CD4-positive, alpha-beta T cell (primary cell): ENCODE measurements around the gene GPR107. TPM values are rescaled to one million over a fixed set of nuclear protein-coding genes. Genes with fewer than 3 reads are reported as not detected.

Experiments
- ATAC-seq: fragments of 200-7000 bp; cut with Tn5 transposase; one replicate; pipeline ENCODE4 v1.10.0; 2022; ENCODE audit warnings: mild to moderate bottlenecking; ENCODE audit not compliant: poor library complexity
- CTCF ChIA-PET: fragments of 350-600 bp; sonication (Branson Sonifier 250); formaldehyde crosslinking; loops from one replicate; lab custom pipeline; 2021; ENCODE audit warnings: antibody characterized with exemption, inconsistent platforms; lab: Charles Lee
- POLR2A ChIA-PET: fragments of 350-600 bp; sonication (Branson Sonifier 250); formaldehyde crosslinking; loops from one replicate; lab custom pipeline; 2021; ENCODE audit warnings: antibody characterized with exemption, inconsistent platforms; lab: Charles Lee
- DNase-seq, 14 experiments: peaks; one replicate each; pipeline ENCODE4 v3.0.0-alpha.2; 2013 to 2020; ENCODE audit warnings: mixed read lengths in 2 of 14
- H3K27ac ChIP-seq, 2 donors: one replicate each; pipeline versions ENCODE4 v1.5.1 to v1.7.0; 2013; ENCODE audit warnings: low read length in 2 of 2, low read depth in 1 of 2, mild to moderate bottlenecking in 1 of 2
- H3K27me3 ChIP-seq, 2 experiments: 1 replicate in 1 of 2; 2 replicates in 1 of 2; pipeline versions ENCODE4 v1.6.1 to v1.7.0; 2013; ENCODE audit warnings: low read length in 2 of 2, control low read depth in 1 of 2, mild to moderate bottlenecking in 1 of 2, moderate library complexity in 1 of 2; ENCODE audit not compliant: insufficient read depth in 2 of 2, control insufficient read depth in 1 of 2
- H3K36me3 ChIP-seq: one replicate; pipeline ENCODE4 v1.6.1; 2013; ENCODE audit warnings: low read length, control low read depth; ENCODE audit not compliant: insufficient read depth
- H3K4me1 ChIP-seq: one replicate; pipeline ENCODE4 v1.6.1; 2013; ENCODE audit warnings: low read length, control low read depth; ENCODE audit not compliant: insufficient read depth
- H3K4me3 ChIP-seq: one replicate; pipeline ENCODE4 v1.5.1; 2013; ENCODE audit warnings: mild to moderate bottlenecking, low read length, moderate library complexity
- H3K9me3 ChIP-seq, 2 experiments: 1 replicate in 1 of 2; 2 replicates in 1 of 2; pipeline versions ENCODE4 v1.6.1 to v1.7.0; 2013; ENCODE audit warnings: low read length in 2 of 2, mild to moderate bottlenecking in 2 of 2, control low read depth in 1 of 2, moderate library complexity in 1 of 2; ENCODE audit not compliant: control insufficient read depth in 1 of 2, insufficient read depth in 1 of 2
- H3K27ac Mint-ChIP-seq: one replicate; pipeline ENCODE4 v1.8.0; 2020; ENCODE audit warnings: mixed read lengths
- H3K27me3 Mint-ChIP-seq: one replicate; pipeline ENCODE4 v1.8.0; 2021; ENCODE audit warnings: mixed read lengths
- H3K36me3 Mint-ChIP-seq: one replicate; pipeline ENCODE4 v1.8.0; 2021; ENCODE audit warnings: low read depth, mixed read lengths
- H3K4me1 Mint-ChIP-seq: one replicate; pipeline ENCODE4 v1.8.0; 2021; ENCODE audit warnings: low read depth, mixed read lengths
- H3K4me3 Mint-ChIP-seq: one replicate; pipeline ENCODE4 v1.8.0; 2020; ENCODE audit warnings: mild to moderate bottlenecking, mixed read lengths
- H3K9me3 Mint-ChIP-seq: one replicate; pipeline ENCODE4 v1.8.0; 2020; ENCODE audit warnings: mixed read lengths
- intact Hi-C, 2 experiments: fragments of 100-400 bp; cut with DNase I in 1 of 2; cut with micrococcal nuclease in 1 of 2; formaldehyde crosslinking; loops; one replicate each; pipeline versions ENCODE4 v1.15.1 to v1.9.0; 2023 to 2025; cut with DNase I, micrococcal nuclease
- total RNA-seq, 174 experiments: library from RNA in 2 of 174; stranded (reverse) in 2 of 174; gene quantifications; one replicate each; pipeline ENCODE4 v1.2.3 and lab custom pipeline; 2021 to 2026
- TF ChIP-seq, protein P1 (sequence below): fragments of 200-600 bp; IDR thresholded peaks from one replicate; pipeline ENCODE4 v1.8.0; 2022; ENCODE audit warnings: antibody characterized with exemption, mild to moderate bottlenecking

GPR107 gene
- total RNA-seq, 2 experiments from 2014 or later, result 18.9 to 19.2 TPM

GRCh38 chr9:130042885-130043653, 10.6 kb upstream of the GPR107 start, which contains the start of gene FNBP1:
TSS of gene FNBP1 (minus strand) at chr9:130043189. CDS start at chr9:130042975, 214 bp downstream.
- Mint-ChIP-seq H3K4me1 (peaks cover 72% of the 10 kb centered on the region), H3K27me3 (no peaks in the 10 kb centered on the region), H3K27ac (peak within 1 kb of the TSS; percentile 99), H3K9me3 (no peaks in the 10 kb centered on the region), H3K4me3 (peak within 1 kb of the TSS; percentile 100), H3K36me3 (peaks cover 25% of the 10 kb centered on the region)
- CTCF ChIA-PET, result interaction anchor here (0.6 to 1.2 kb wide), 3 partner anchors 12 to 158 kb away, joined by 3 to 5 read pairs (median 4); no protein-coding TSS in a partner anchor
- POLR2A ChIA-PET, result interaction anchor here (0.6 to 9.2 kb wide), 16 partner anchors 10 to 208 kb away, joined by 3 to 206 read pairs (median 6); partner anchors contain the start of genes C9orf78, GPR107 and USP20
- peak; percentile 69 to 93 (median 80) for DNase-seq
- peak; percentile 66 for ATAC-seq
- Histone ChIP-seq H3K4me3 (peak within 1 kb of the TSS; percentile 93), H3K4me1 (peaks cover 31% of the 10 kb centered on the region), H3K36me3 (no peaks in the 10 kb centered on the region), H3K9me3 (no peaks in the 10 kb centered on the region), H3K27me3 (no peaks in the 10 kb centered on the region), H3K27ac (peak within 1 kb of the TSS; percentile 84 to 88)
- TF ChIP-seq, protein P1, sequence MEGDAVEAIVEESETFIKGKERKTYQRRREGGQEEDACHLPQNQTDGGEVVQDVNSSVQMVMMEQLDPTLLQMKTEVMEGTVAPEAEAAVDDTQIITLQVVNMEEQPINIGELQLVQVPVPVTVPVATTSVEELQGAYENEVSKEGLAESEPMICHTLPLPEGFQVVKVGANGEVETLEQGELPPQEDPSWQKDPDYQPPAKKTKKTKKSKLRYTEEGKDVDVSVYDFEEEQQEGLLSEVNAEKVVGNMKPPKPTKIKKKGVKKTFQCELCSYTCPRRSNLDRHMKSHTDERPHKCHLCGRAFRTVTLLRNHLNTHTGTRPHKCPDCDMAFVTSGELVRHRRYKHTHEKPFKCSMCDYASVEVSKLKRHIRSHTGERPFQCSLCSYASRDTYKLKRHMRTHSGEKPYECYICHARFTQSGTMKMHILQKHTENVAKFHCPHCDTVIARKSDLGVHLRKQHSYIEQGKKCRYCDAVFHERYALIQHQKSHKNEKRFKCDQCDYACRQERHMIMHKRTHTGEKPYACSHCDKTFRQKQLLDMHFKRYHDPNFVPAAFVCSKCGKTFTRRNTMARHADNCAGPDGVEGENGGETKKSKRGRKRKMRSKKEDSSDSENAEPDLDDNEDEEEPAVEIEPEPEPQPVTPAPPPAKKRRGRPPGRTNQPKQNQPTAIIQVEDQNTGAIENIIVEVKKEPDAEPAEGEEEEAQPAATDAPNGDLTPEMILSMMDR, result no peak
- intact Hi-C loops, result loop anchor here (2.0 to 5.0 kb wide), 4 partner anchors 56 to 208 kb away; partner anchors contain the start of genes C9orf78 (in 2 of the 2) and USP20 (in 2 of the 2)

GRCh38 chr9:130043654-130044623, 9.8 kb upstream of the GPR107 start:
- TF ChIP-seq, protein P1, result no peak
- H3K27ac Mint-ChIP-seq, result peak overlapping the region; percentile 82
- H3K27ac ChIP-seq, result peak overlapping the region; percentile 56 to 88
- peaks cover 24% of the 10 kb centered on the region for H3K36me3 Mint-ChIP-seq
- peaks cover 63% of the 10 kb centered on the region for H3K4me1 Mint-ChIP-seq
- no peak for ATAC-seq
- ChIA-PET POLR2A (interaction anchor here (0.6 to 9.2 kb wide), 14 partner anchors 10 to 209 kb away, joined by 3 to 206 read pairs (median 6); partner anchors contain the start of genes C9orf78, GPR107 and USP20), CTCF (interaction anchor here (0.9 kb wide), 1 partner anchor 200 kb away, joined by 3 read pairs; no protein-coding TSS in a partner anchor)
- H3K27me3 Mint-ChIP-seq, result no peaks in the 10 kb centered on the region
- H3K4me3 Mint-ChIP-seq, result peak overlapping the region; percentile 98
- H3K9me3 Mint-ChIP-seq, result no peaks in the 10 kb centered on the region
- no peaks in the 10 kb centered on the region for H3K27me3 ChIP-seq
- peaks cover 27% of the 10 kb centered on the region for H3K4me1 ChIP-seq
- peak overlapping the region; percentile 93 for H3K4me3 ChIP-seq
- intact Hi-C loops, result loop anchor here (2.0 to 5.0 kb wide), 4 partner anchors 57 to 209 kb away; partner anchors contain the start of genes C9orf78 (in 2 of the 2) and USP20 (in 2 of the 2)
- H3K36me3 ChIP-seq, result no peaks in the 10 kb centered on the region
- DNase-seq, result peak in 1 of 14 experiments; percentile 17
- H3K9me3 ChIP-seq, result no peaks in the 10 kb centered on the region
